K562 (cell line): Measurements from ENCODE around the gene CCDC141. TPM values are rescaled to one million over a fixed set of nuclear protein-coding genes. Genes with fewer than 3 reads are reported as not detected.

ENCODE experiments used
- ATAC-seq: fragments of 200-7000 bp; cut with Tn5 transposase; 3 replicates; pipeline ENCODE4 v1.9.1; 2020; ENCODE audit warnings: moderate library complexity
- BruUV-seq: library from RNA; stranded (reverse); fragments of 400-500 nt; replicated peaks from 2 replicates; lab custom pipeline; 2021; lab: Mats Ljungman, UMichigan
- CTCF ChIA-PET: fragments of 300-600 bp; formaldehyde crosslinking; extraction: SDS; loops from one replicate; lab custom pipeline; 2021; ENCODE audit warnings: low intra/inter-chr PET ratio; lab: Yijun Ruan, JAX
- POLR2A ChIA-PET: fragments of 300-600, 350-650 bp; sonication (Branson Sonifier 250); formaldehyde crosslinking; extraction: SDS; loops from one replicate; lab custom pipeline; 2021; ENCODE audit warnings: antibody characterized with exemption, inconsistent platforms; lab: Yijun Ruan, JAX
- DNase-seq, 4 experiments: peaks; one replicate each; pipeline versions ENCODE4 v3.0.0 to v3.0.0-alpha.2; 2011 to 2018; ENCODE audit warnings: low spot score in 3 of 4, mixed read lengths in 3 of 4; ENCODE audit errors: extremely low read depth in 1 of 4
- FAIRE-seq: peaks from 2 replicates; lab custom pipeline; 2011; peaks lifted over from hg19 to GRCh38; lab: Jason Lieb, UNC
- H2AFZ ChIP-seq: 2 replicates; pipeline ENCODE4 v1.6.0; 2011; ENCODE audit warnings: low read depth, low read length, control low read depth, inconsistent platforms
- H3K27ac ChIP-seq: fragments of 200-600 bp; 3 replicates; pipeline ENCODE4 v1.8.0; 2011; ENCODE audit warnings: low read depth, mild to moderate bottlenecking, control low read depth, inconsistent platforms, low read length, moderate library complexity, mixed read lengths; ENCODE audit errors: extremely low read depth
- H3K27me3 ChIP-seq, 2 experiments: fragments of 300-600 bp in 1 of 2; 2 replicates in 1 of 2; 3 replicates in 1 of 2; pipeline versions ENCODE4 v1.6.0 to v1.8.0; 2011; ENCODE audit warnings: inconsistent platforms in 2 of 2, low read length in 2 of 2, mild to moderate bottlenecking in 1 of 2, mixed read lengths in 1 of 2, moderate library complexity in 1 of 2; ENCODE audit not compliant: control insufficient read depth in 2 of 2, insufficient read depth in 2 of 2
- H3K36me3 ChIP-seq: fragments of 300-600 bp; 3 replicates; pipeline ENCODE4 v1.8.0; 2011; ENCODE audit warnings: mild to moderate bottlenecking, low read length, inconsistent platforms; ENCODE audit not compliant: control insufficient read depth, insufficient read depth
- H3K4me1 ChIP-seq, 2 experiments: fragments of 200-600 bp in 1 of 2; replicated peaks in 1 of 2; 2 replicates in 1 of 2; 3 replicates in 1 of 2; pipeline versions ENCODE4 v1.5.1 to v1.8.0; 2011; ENCODE audit warnings: inconsistent platforms in 2 of 2, low read length in 2 of 2, mild to moderate bottlenecking in 1 of 2, mixed read lengths in 1 of 2, moderate library complexity in 1 of 2; ENCODE audit not compliant: control insufficient read depth in 2 of 2, insufficient read depth in 2 of 2
- H3K4me2 ChIP-seq: 2 replicates; pipeline ENCODE4 v1.6.1; 2011; ENCODE audit warnings: low read length, control low read depth, inconsistent platforms, mixed read lengths; ENCODE audit not compliant: insufficient read depth
- H3K4me3 ChIP-seq: fragments of 200-600 bp; sonication (generic), shearing (Covaris generic); 2 replicates; pipeline ENCODE4 v1.5.1; 2016; ENCODE audit warnings: control low read depth, inconsistent platforms
- H3K79me2 ChIP-seq: fragments of 200-600 bp; 3 replicates; pipeline ENCODE4 v1.8.0; 2011; ENCODE audit warnings: low read length, inconsistent platforms; ENCODE audit not compliant: control insufficient read depth, insufficient read depth
- H3K9ac ChIP-seq, 2 experiments: 2 replicates each; pipeline versions ENCODE4 v1.6.0 to v1.6.1; 2011; ENCODE audit warnings: low read depth in 2 of 2, low read length in 2 of 2, control low read depth in 1 of 2, inconsistent platforms in 1 of 2, mild to moderate bottlenecking in 1 of 2, mixed read lengths in 1 of 2; ENCODE audit not compliant: insufficient read depth in 1 of 2
- H3K9me1 ChIP-seq: one replicate; pipeline ENCODE4 v1.6.0; 2011; ENCODE audit warnings: inconsistent platforms, mild to moderate bottlenecking, low read length, moderate library complexity; ENCODE audit not compliant: control insufficient read depth, insufficient read depth
- H3K9me3 ChIP-seq: replicated peaks from 2 replicates; pipeline ENCODE4 v1.5.1; 2011; ENCODE audit warnings: low read depth, low read length, inconsistent platforms; ENCODE audit not compliant: control insufficient read depth, insufficient read depth
- H4K20me1 ChIP-seq: replicated peaks from 2 replicates; pipeline ENCODE4 v1.6.1; 2011; ENCODE audit warnings: low read length, inconsistent platforms, mixed read lengths; ENCODE audit not compliant: control insufficient read depth, insufficient read depth
- ATF3 ChIP-seq, 2 experiments: fragments of 450-650 bp in 1 of 2; sonication (generic) in 1 of 2; formaldehyde crosslinking in 1 of 2; IDR thresholded peaks in 1 of 2; conservative IDR thresholded peaks in 1 of 2; 2 replicates each; pipeline versions ENCODE4 v1.6.1 to v1.8.1; 2016 to 2023; ENCODE audit warnings: mild to moderate bottlenecking in 2 of 2, moderate library complexity in 2 of 2, inconsistent platforms in 1 of 2, missing genetic modification reagents in 1 of 2
- CEBPG ChIP-seq, 3 experiments: fragments of 200-800 bp in 1 of 3; sonication (Bioruptor generic) in 1 of 3; sonication (generic) in 1 of 3; formaldehyde crosslinking in 1 of 3; IDR thresholded peaks in 2 of 3; conservative IDR thresholded peaks in 1 of 3; 2 replicates each; pipeline versions ENCODE4 v1.6.1 to v1.8.0; 2016 to 2022; ENCODE audit warnings: missing compliant biosample characterization in 2 of 3, missing genetic modification characterization in 2 of 3, mild to moderate bottlenecking in 1 of 3, missing genetic modification reagents in 1 of 3
- FUS ChIP-seq: fragments of 200-400 bp; formaldehyde crosslinking; optimal IDR thresholded peaks from 2 replicates; pipeline ENCODE3; 2017; ENCODE audit warnings: low read depth, low read length
- GATA2 ChIP-seq: sonication (generic); formaldehyde crosslinking; IDR thresholded peaks from 2 replicates; pipeline ENCODE4 v1.4.0; 2020; ENCODE audit warnings: mild to moderate bottlenecking, missing genetic modification reagents
- IRF2 ChIP-seq: sonication (generic); formaldehyde crosslinking; IDR thresholded peaks from 2 replicates; pipeline ENCODE4 v1.8.1; 2022; ENCODE audit warnings: mild to moderate bottlenecking, missing genetic modification reagents
- ZNF584 ChIP-seq: fragments of 200-800 bp; sonication (Bioruptor generic); IDR thresholded peaks from 2 replicates; pipeline ENCODE4 v1.6.1; 2016; ENCODE audit warnings: low read depth, mild to moderate bottlenecking, missing genetic modification characterization, missing compliant biosample characterization
- WGBS: fragments of 100-300 bp; shearing (Covaris generic); methylation state at CpG from one replicate; pipeline ENCODE4 v1.1.6; 2016; ENCODE audit warnings: low coverage, mixed read lengths; ENCODE audit not compliant: insufficient coverage; ENCODE audit errors: missing lambda C conversion rate; 5-methylcytosine and 5-hydroxymethylcytosine counted together
- in situ Hi-C: fragments of 300-500 bp; cut with MboI; formaldehyde crosslinking; loops from 4 replicates; pipeline ENCODE4 v1.15.0; 2018; ENCODE audit warnings: inconsistent platforms, mixed read lengths
- intact Hi-C: fragments of 100-400 bp; cut with micrococcal nuclease; formaldehyde crosslinking; loops from 2 replicates; pipeline ENCODE4 v1.14.2; 2022
- polyA plus RNA-seq, 8 experiments: library from polyadenylated mRNA; depleted of rRNA in 4 of 8; stranded (reverse) in 5 of 8; unstranded in 3 of 8; fragments of >200 nt; fragmentation: Nextera tagmentation in 2 of 8; fragmentation: Illumina TruSeq in 1 of 8; extraction: Ambion mirVana in 2 of 8; extraction: Trizol in 1 of 8; gene quantifications; 2 replicates each; pipeline versions ENCODE4 v1.2.1 to v1.2.3, GENCODE V29; 2011 to 2014; ENCODE audit warnings: inconsistent platforms in 1 of 8, missing spikeins in 1 of 8
- total RNA-seq, 7 experiments: library from RNA; depleted of rRNA in 6 of 7; stranded (reverse); fragments of >200 nt in 6 of 7; fragmentation: Illumina TruSeq in 2 of 7; extraction: Trizol in 2 of 7; gene quantifications; 2 replicates each; pipeline versions ENCODE4 v1.2.1 to v1.2.3, GENCODE V29; 2011 to 2021; ENCODE audit warnings: low replicate concordance in 1 of 7
- TF ChIP-seq, protein P1 (sequence below): sonication (generic); formaldehyde crosslinking; IDR thresholded peaks from 2 replicates; pipeline ENCODE4 v1.8.0; 2022; ENCODE audit warnings: mild to moderate bottlenecking, low read depth, missing genetic modification reagents

The CCDC141 gene
- total and polyA plus RNA-seq, 9 of the 15 experiments (the other 6 are each of a cell fraction or from before 2014, with no cell fraction given), result 0.09 TPM; not detected in 8

GRCh38 chr2:178787934-178788333, 262.0 kb downstream of the CCDC141 start:
- H4K20me1 ChIP-seq, result no peaks in the 10 kb centered on the region
- intact Hi-C loops, result no loop called here
- DNase-seq (no peak), ATAC-seq (no peak)
- in situ Hi-C loops, result no loop called here
- no peak overlapping the region for H3K27ac ChIP-seq
- no peak overlapping the region for H3K9ac ChIP-seq
- H3K79me2 ChIP-seq, result no peaks in the 10 kb centered on the region
- no peaks in the 10 kb centered on the region; a peak in 1 of 5 replicates for H3K27me3 ChIP-seq
- no peak overlapping the region for H3K4me2 ChIP-seq
- BruUV-seq, result no TSS peak
- H3K4me1 ChIP-seq, result no peaks in the 10 kb centered on the region
- no peak overlapping the region for H2AFZ ChIP-seq
- POLR2A ChIA-PET, result interaction anchor here (0.7 kb wide), 1 partner anchor 14 kb away, joined by 3 read pairs; no protein-coding TSS in a partner anchor
- 3% methylated on average over 5 of the region's 5 CpGs for WGBS
- TF ChIP-seq, protein P1, sequence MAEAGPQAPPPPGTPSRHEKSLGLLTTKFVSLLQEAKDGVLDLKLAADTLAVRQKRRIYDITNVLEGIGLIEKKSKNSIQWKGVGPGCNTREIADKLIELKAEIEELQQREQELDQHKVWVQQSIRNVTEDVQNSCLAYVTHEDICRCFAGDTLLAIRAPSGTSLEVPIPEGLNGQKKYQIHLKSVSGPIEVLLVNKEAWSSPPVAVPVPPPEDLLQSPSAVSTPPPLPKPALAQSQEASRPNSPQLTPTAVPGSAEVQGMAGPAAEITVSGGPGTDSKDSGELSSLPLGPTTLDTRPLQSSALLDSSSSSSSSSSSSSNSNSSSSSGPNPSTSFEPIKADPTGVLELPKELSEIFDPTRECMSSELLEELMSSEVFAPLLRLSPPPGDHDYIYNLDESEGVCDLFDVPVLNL, result no peak
- no peak for TF ChIP-seq ZNF584 (CRISPR knock-in tag)
- no peak for TF ChIP-seq IRF2 (CRISPR knock-in tag)
- TF ChIP-seq FUS, result no peak
- peak; percentile 60; the same call in 1 of the 2 replicates for TF ChIP-seq ATF3 (IDR thresholded peaks at IDR 0.05)
- TF ChIP-seq ATF3 (CRISPR knock-in tag; conservative IDR thresholded peaks at IDR 0.05), result no peak
- no peak for TF ChIP-seq CEBPG (CRISPR knock-in tag; IDR thresholded peaks at IDR 0.05)
- peak in 1 of 2 experiments; percentile 69; a peak in 2 of 4 replicates for TF ChIP-seq CEBPG (tag; conservative IDR thresholded peaks at IDR 0.05 in 1 of 2, IDR thresholded peaks at IDR 0.05 in 1 of 2)
- TF ChIP-seq GATA2 (CRISPR knock-in tag), result no peak
- TF ChIP-seq, all 486 proteins: peak for 2
- no peaks in the 10 kb centered on the region for H3K9me1 ChIP-seq
- no peaks in the 10 kb centered on the region for H3K9me3 ChIP-seq
- H3K36me3 ChIP-seq, result no peaks in the 10 kb centered on the region
- FAIRE-seq, result peak; percentile 51
- H3K4me3 ChIP-seq, result no peak overlapping the region
- CTCF ChIA-PET, result no interaction called here
